IPS-18a (cell line): ENCODE data around the gene ADARB1.

ENCODE experiments used
- H3K27ac ChIP-seq: one replicate; pipeline ENCODE4 v1.5.1; 2013; ENCODE audit warnings: low read length
- H3K27me3 ChIP-seq: one replicate; pipeline ENCODE4 v1.6.1; 2013; ENCODE audit warnings: mild to moderate bottlenecking, low read length; ENCODE audit not compliant: control insufficient read depth, insufficient read depth
- H3K36me3 ChIP-seq: one replicate; pipeline ENCODE4 v1.6.1; 2013; ENCODE audit warnings: low read depth, low read length; ENCODE audit not compliant: control insufficient read depth
- H3K4me1 ChIP-seq: one replicate; pipeline ENCODE4 v1.6.1; 2013; ENCODE audit warnings: low read depth, low read length; ENCODE audit not compliant: control insufficient read depth
- H3K4me3 ChIP-seq: one replicate; pipeline ENCODE4 v1.5.1; 2013; ENCODE audit warnings: low read length
- H3K9ac ChIP-seq: one replicate; pipeline ENCODE4 v1.6.1; 2013; ENCODE audit warnings: mild to moderate bottlenecking, low read length, moderate library complexity
- H3K9me3 ChIP-seq: one replicate; pipeline ENCODE4 v1.6.1; 2013; ENCODE audit warnings: low read depth, low read length; ENCODE audit not compliant: control insufficient read depth

Gene ADARB1

DNA sequence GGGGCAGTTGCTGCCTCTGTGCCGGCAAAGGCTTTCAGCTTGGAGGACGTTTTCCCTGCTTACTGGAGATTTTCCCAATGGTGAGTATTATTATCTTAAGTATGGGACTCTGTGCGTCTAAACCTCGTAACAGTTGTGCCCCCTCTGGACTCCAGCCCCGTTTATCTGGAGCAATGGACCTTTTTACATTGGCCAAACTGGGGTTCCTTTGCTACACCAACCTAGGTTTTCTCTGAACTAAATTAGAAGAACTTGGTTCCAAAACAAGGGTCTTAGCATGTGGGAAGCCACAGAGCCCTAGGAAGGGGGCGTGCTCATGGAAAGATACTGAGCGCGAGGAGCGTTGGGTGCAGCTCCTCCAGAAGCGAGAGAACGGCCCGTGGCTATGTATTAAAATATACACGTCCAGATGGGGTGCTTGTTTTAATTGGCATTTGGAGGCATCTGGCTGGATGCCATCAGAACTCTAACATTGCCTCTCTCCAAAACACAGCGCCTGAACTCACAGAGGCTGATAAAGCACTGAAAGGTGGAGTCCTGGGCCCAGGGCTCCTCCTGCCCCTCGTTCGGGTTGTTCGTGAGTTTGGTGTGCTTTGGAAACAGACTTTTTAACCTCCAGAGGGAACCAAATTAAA lies 184.9 kb downstream of the ADARB1 start:
- Histone ChIP-seq H3K9me3 (no peaks in the 10 kb centered on the region), H3K4me1 (no peaks in the 10 kb centered on the region), H3K36me3 (peaks cover 13% of the 10 kb centered on the region), H3K27ac (no peak overlapping the region), H3K9ac (no peak overlapping the region), H3K27me3 (no peaks in the 10 kb centered on the region), H3K4me3 (no peak overlapping the region)

DNA sequence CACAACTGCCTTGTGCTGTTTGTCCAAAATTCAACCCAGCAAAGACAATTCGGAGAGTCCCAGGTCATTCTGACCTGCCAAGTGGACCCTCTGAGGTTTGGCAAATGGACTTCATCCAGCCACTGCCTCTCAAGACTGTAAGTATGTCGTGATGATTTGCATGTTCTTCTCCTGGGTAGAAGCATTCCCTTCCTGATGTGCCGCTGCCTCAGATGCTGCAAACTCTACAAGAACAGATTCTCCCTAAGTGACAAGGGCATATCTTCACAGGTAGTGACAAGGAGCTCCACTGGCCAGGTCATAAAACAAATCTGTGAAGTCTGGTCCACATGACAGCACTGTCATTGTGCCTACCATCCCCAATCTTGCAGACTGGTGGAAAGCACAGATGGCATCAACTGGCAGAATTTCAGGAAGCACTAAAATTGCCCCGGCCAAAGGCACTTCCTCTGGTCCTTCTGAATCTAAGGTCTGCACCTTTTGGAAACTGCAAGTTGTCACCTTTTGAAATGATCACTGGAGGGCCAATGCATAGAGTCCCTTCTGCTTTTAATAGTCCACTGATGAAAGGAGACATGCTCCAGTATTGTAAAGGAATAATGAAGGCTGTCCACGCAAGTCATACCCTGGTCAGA lies 185.9 kb downstream of the ADARB1 start:
- H3K4me3 ChIP-seq = no peak overlapping the region
- no peaks in the 10 kb centered on the region for H3K4me1 ChIP-seq
- H3K27me3 ChIP-seq = no peaks in the 10 kb centered on the region
- no peaks in the 10 kb centered on the region for H3K9me3 ChIP-seq
- no peak overlapping the region for H3K27ac ChIP-seq
- H3K36me3 ChIP-seq = peaks cover 19% of the 10 kb centered on the region
- H3K9ac ChIP-seq = no peak overlapping the region

DNA sequence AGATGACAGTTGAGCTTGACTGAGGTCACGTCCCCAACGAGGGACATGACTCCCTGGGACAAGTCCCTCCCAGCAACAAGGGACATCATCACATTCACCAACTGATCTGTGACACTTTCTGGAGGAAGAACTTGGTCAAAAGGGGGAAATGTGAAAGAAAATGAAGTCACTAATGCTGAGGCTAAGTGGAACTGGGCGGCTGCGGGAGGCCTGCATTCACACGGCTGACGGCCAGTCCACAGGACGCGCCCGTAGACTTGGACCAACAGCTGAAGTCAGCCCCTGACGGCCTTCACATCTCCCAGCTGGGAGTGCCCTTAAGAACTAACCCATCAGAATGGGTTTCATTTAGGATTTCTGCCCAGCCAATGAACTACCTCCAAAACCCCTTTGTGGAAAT lies 186.7 kb downstream of the ADARB1 start:
- no peaks in the 10 kb centered on the region for H3K27me3 ChIP-seq
- H3K27ac ChIP-seq = no peak overlapping the region
- no peak overlapping the region for H3K9ac ChIP-seq
- peaks cover 27% of the 10 kb centered on the region for H3K36me3 ChIP-seq
- H3K4me1 ChIP-seq = no peaks in the 10 kb centered on the region
- H3K4me3 ChIP-seq = no peak overlapping the region
- no peaks in the 10 kb centered on the region for H3K9me3 ChIP-seq

DNA sequence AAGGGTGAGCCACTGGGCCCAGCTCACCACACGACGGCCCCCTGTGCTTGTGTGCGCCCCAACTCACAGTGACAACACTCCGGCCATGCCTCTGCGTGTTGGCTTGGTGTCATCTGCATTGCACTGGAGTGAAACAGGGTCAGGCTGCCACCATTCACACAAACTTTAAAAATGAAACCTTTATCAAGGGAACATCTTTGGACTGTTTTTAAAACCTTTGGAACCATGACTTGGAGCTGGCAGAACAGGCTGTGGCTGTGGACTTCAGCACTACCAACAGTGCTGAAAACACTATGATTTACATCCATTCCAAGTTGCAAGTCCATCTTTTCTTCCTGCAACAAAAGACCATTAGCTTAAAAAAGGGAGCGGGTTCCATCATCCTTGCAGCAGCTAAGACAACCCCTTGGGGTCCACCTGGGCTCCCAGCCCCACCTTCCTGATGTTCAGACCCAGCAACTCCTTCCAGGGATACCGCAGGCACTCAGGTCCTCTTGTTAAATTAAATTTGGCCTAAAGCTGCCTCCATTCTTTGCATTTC lies 187.7 kb downstream of the ADARB1 start:
- no peaks in the 10 kb centered on the region for H3K27me3 ChIP-seq
- H3K4me3 ChIP-seq = no peak overlapping the region
- no peaks in the 10 kb centered on the region for H3K4me1 ChIP-seq
- no peak overlapping the region for H3K27ac ChIP-seq
- H3K9ac ChIP-seq = no peak overlapping the region
- no peaks in the 10 kb centered on the region for H3K9me3 ChIP-seq
- peaks cover 35% of the 10 kb centered on the region for H3K36me3 ChIP-seq

DNA sequence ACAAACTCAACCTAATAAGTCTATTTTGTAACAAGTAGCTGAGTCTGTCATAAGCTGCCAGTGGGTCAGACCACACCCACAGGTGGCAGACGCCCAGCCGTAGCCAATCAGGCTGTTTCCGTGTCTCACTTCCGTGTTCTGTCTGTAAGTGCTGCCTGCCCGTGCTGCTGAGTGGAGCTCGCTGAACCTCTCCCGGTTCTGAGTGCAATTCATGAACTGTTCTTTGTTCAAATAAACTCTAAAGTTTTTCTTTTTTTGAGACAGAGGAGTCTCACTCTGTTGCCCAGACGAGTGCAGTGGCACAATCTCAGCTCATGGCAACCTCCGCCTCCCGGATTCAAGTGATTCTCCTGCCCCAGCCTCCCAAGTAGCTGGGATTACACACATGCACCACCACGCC lies 188.2 kb downstream of the ADARB1 start:
- no peak overlapping the region for H3K27ac ChIP-seq
- no peaks in the 10 kb centered on the region for H3K27me3 ChIP-seq
- no peaks in the 10 kb centered on the region for H3K9me3 ChIP-seq
- no peak overlapping the region for H3K9ac ChIP-seq
- H3K4me1 ChIP-seq = no peaks in the 10 kb centered on the region
- no peak overlapping the region for H3K4me3 ChIP-seq
- H3K36me3 ChIP-seq = peaks cover 40% of the 10 kb centered on the region

DNA sequence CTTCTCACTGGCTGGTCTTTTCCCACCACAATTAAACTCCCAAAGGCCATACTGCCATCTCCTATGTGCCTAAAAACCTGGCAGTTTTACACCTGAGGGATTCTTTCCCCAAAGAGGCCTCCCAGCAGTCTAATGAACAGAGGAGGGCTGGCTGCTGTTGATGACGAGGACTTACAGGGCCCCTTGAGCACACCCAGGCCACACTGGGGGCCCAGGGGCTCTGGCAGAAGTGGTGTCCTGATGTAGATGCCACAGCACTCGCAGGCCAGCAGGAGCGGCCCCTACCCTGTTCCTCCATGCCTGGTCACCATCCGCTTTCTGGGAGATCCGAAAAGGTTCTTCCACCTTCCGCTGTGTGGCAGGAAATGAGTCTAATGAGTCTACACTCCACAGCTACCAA lies 189.2 kb downstream of the ADARB1 start:
- no peak overlapping the region for H3K4me3 ChIP-seq
- no peaks in the 10 kb centered on the region for H3K4me1 ChIP-seq
- no peaks in the 10 kb centered on the region for H3K9me3 ChIP-seq
- H3K36me3 ChIP-seq = peaks cover 43% of the 10 kb centered on the region
- no peak overlapping the region for H3K9ac ChIP-seq
- no peaks in the 10 kb centered on the region for H3K27me3 ChIP-seq
- no peak overlapping the region for H3K27ac ChIP-seq

DNA sequence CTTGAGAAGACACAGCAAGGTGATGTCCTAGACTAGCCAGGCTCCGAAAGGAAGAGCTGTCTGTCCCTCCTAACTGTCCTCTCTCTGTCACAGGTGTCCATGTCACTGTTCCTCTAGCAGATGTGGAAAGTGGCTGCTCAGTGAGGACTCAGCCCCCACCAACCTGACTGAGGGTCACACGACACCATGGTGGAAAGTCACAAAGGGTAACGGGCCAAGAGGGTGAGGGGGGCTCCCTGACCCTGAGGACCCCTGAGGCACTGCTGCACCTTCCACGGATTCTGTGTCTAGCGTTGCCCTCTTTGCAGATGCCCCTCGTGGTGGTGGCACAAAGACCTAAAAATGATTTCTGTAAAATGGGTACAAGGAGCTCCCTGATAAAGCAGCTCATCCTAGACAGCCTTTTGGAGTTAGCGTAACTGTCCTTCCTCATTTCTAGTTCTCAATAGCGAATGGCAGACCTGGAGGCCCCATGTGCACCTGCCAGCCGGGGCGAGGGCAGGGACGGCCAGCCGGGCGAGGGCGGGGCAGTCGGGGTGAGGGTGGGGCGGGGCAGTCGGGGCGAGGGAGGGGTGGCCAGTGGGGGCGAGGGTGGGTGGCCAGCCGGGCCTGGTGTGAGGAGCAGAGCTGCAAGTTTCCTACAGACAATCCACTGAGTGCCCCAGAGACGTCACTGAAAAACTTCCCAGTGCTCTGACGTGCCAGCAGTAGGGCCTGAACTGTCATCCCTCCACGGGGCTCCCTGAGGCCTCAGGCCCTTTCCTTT lies 189.9 kb downstream of the ADARB1 start:
- Histone ChIP-seq H3K27ac (no peak overlapping the region), H3K4me3 (no peak overlapping the region), H3K27me3 (no peaks in the 10 kb centered on the region), H3K36me3 (peaks cover 43% of the 10 kb centered on the region), H3K9me3 (no peaks in the 10 kb centered on the region), H3K4me1 (no peaks in the 10 kb centered on the region), H3K9ac (no peak overlapping the region)

DNA sequence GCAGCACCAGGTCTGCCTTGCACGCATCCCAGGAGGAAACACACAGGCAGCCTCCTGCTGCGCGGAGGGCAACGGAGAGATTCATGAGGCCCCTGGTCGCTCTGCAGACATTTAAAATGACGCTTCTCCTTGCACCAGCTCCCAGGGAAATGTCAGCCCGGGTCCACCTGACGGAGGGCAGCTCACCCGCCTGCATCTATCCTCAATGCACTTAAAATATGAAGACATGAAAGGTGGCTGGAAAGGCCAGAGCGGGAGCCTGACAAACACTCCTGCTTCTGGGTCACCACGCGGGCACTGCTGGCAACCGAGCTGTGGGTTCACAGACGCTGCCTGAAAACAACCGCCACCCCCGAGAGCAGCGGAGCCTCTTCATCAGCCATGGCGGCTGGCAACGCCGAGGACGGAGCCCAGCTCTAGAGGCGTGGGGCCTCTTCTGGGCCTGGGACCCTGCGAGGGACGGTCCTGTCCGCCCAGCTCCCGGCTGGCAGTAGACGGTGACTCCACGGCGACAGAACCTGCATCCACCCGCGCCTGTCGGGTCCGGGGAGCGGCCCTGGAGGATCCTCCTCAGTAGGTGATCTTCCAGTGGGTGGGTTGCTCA lies 190.6 kb downstream of the ADARB1 start:
- no peaks in the 10 kb centered on the region for H3K27me3 ChIP-seq
- peaks cover 48% of the 10 kb centered on the region for H3K36me3 ChIP-seq

DNA sequence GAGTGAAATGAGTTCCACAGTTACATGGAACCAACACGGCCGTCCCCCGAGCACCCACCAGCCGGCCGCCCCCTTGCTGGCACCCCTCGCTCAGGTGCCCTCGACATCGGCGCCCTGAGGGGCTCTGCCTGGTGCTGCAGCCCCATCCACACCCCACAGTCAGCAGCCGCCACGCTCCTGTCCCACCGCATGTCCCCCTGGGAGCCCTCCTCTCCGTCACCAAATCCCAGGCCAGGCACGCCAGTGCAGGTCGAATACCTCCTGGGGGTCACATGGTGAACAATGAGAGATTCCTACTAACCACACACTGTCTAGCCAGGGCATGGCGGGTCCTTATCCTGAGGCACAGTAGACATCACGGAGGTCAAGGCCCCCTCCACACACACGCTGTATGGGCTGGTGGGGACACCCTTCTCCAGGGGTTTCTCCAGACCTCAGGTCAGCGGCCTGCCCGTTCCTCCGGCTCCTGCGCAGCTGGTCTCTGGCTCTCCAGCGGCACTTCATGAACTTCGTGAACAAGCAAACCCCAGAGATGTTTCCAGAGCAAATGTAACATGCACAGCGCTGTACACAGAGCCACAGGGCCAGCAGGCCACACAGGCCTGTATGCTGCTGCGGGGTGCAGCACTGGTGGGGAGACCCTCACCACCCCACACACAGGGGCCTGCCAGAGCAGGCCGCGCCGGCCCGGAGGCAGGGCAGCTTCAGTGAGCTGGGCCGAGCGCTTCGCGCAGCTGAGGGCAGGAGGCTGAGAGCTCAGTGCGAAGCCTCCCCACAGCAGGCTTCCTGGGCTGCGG lies 191.5 kb downstream of the ADARB1 start:
- H3K36me3 ChIP-seq = peaks cover 49% of the 10 kb centered on the region
- no peak overlapping the region for H3K4me3 ChIP-seq
- H3K9ac ChIP-seq = no peak overlapping the region

More for the DNA sequence above, 190.6 kb downstream of the ADARB1 start:
- no peak overlapping the region for H3K27ac ChIP-seq
- H3K4me1 ChIP-seq = no peaks in the 10 kb centered on the region
- H3K4me3 ChIP-seq = no peak overlapping the region
- H3K9ac ChIP-seq = no peak overlapping the region
- H3K9me3 ChIP-seq = no peaks in the 10 kb centered on the region

DNA sequence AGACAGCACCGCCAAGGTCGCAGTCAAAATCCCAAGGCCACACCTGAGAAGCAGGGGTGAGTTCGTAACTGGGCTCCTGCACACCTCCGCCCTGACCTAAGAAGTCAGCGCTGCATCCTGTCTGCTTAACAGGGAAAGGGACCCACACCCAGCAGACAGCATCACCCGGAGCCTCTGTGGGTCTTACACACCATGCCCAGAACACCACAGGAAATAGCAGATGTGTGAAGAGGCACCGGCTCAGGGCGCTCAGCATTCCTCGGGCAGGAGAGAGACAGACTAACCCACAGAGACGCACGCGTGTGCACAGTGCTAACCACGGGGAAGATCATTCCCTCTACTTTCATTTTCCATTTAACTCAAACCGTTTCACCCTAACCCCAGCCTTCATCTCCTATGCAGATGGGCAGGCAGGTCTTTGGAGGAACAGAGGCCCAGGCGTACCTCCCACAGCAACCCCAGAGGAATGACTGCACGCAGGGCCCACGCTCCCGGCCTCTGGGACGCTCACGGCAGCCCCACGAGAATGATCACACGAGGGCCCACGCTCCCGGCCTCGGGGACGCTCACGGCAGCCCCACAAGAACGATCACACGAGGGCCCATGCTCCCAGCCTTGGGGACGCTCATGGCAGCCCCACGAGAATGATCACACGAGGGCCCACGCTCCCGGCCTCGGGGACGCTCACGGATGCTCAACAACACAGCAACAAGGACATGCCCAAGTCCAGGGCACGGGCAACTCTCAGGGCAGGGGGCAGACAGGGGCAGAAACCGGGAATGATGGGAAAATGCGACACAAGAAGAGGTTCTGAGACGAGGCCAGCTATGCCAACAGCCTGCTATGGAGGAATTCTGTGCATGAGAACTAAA lies 192.4 kb downstream of the ADARB1 start:
- no peaks in the 10 kb centered on the region for H3K27me3 ChIP-seq
- no peaks in the 10 kb centered on the region for H3K9me3 ChIP-seq
- H3K36me3 ChIP-seq = peaks cover 50% of the 10 kb centered on the region
- H3K4me1 ChIP-seq = no peaks in the 10 kb centered on the region
- H3K9ac ChIP-seq = no peak overlapping the region
- H3K4me3 ChIP-seq = no peak overlapping the region
- H3K27ac ChIP-seq = no peak overlapping the region

More for the DNA sequence above, 191.5 kb downstream of the ADARB1 start:
- H3K9me3 ChIP-seq = no peaks in the 10 kb centered on the region
- H3K4me1 ChIP-seq = no peaks in the 10 kb centered on the region
- H3K27me3 ChIP-seq = no peaks in the 10 kb centered on the region
- H3K27ac ChIP-seq = no peak overlapping the region
